HG03558 (cell line): ENCODE measurements around the gene KCNN3.
"Not testable (repeated sequence)": the region's sequence is repeated elsewhere in the genome, so short reads cannot be mapped to it uniquely, and the experiment has no call there.

Source experiments
- ATAC-seq: cut with Tn5 transposase; IDR thresholded peaks from one replicate; pipeline ENCODE4 v1.9.1; 2021; ENCODE audit warnings: moderate number of reproducible peaks; ENCODE audit not compliant: unreplicated experiment; ENCODE audit errors: extremely low read depth

The KCNN3 gene

GRCh38 chr1:154682254-154682653, 187.8 kb downstream of the KCNN3 start:
- ATAC-seq = no peak

GRCh38 chr1:154677844-154678243, 192.2 kb downstream of the KCNN3 start:
- not testable (repeated sequence) for ATAC-seq

GRCh38 chr1:154676847-154677246, 193.2 kb downstream of the KCNN3 start:
- not testable (repeated sequence) for ATAC-seq

- ATAC-seq = not testable (repeated sequence)
These were observed 195.6 kb downstream of the KCNN3 start for GRCh38 chr1:154674456-154674855.

GRCh38 chr1:154672245-154672644, 197.8 kb downstream of the KCNN3 start:
- not testable (repeated sequence) for ATAC-seq

- not testable (repeated sequence) for ATAC-seq
These were observed 198.7 kb downstream of the KCNN3 start for GRCh38 chr1:154671412-154671811.

- not testable (repeated sequence) for ATAC-seq
These were observed 199.5 kb downstream of the KCNN3 start for GRCh38 chr1:154670310-154671270.

- no peak for ATAC-seq
These were observed 200.4 kb downstream of the KCNN3 start for GRCh38 chr1:154669464-154670282.

GRCh38 chr1:154666051-154666790, 203.9 kb downstream of the KCNN3 start:
- no peak for ATAC-seq

- ATAC-seq = no peak
These were observed 205.6 kb downstream of the KCNN3 start for GRCh38 chr1:154664331-154665002.

GRCh38 chr1:154663471-154664060, 206.5 kb downstream of the KCNN3 start:
- ATAC-seq = no peak

- ATAC-seq = no peak
These were observed 209.0 kb downstream of the KCNN3 start for GRCh38 chr1:154661110-154661509.

GRCh38 chr1:154659823-154660592, 210.1 kb downstream of the KCNN3 start:
- no peak for ATAC-seq

GRCh38 chr1:154657556-154657955, 212.5 kb downstream of the KCNN3 start:
- no peak for ATAC-seq

- no peak for ATAC-seq
These were observed 217.2 kb downstream of the KCNN3 start for GRCh38 chr1:154652893-154653292.
